K562 treated with DMSO at 1 percent for 48 hours (cell line): ENCODE data around the gene CCDC142. TPM values are rescaled to one million over a fixed set of nuclear protein-coding genes. Genes with fewer than 3 reads are reported as not detected.

Source experiments
- total RNA-seq: library from RNA; unstranded; fragments of 300-600 nt; gene quantifications from 2 replicates; pipeline ENCODE4 v1.2.3, GENCODE V29; 2022; ENCODE audit warnings: low replicate concordance; ENCODE audit errors: extremely low read depth

The CCDC142 gene
- total RNA-seq, 1 experiment from 2014 or later: not detected

Other genes starting within 250 kb of the CCDC142 start
- not detected in 2 replicates for gene SLC4A5, start 139.6 kb downstream of the CCDC142 start, total RNA-seq
- 86.7 TPM in 1 of 2 replicates, not detected in the other for gene DCTN1, start 102.7 kb downstream of the CCDC142 start, total RNA-seq
- gene C2orf81, start 61.4 kb downstream of the CCDC142 start, total RNA-seq: not detected in 2 replicates
- not detected in 2 replicates for gene WDR54, start 61.3 kb downstream of the CCDC142 start, total RNA-seq
- not detected in 2 replicates for gene RTKN, start 41.1 kb downstream of the CCDC142 start, total RNA-seq
- not detected in 2 replicates for gene INO80B, start 27.9 kb downstream of the CCDC142 start, total RNA-seq
- gene WBP1, start 24.6 kb downstream of the CCDC142 start, total RNA-seq: not detected in 2 replicates
- 308 TPM in 1 of 2 replicates, not detected in the other for gene MOGS, start 17.6 kb downstream of the CCDC142 start, total RNA-seq
- not detected in 2 replicates for gene MRPL53, start 10.3 kb downstream of the CCDC142 start, total RNA-seq
- not detected in 2 replicates for gene TTC31, start 83 bp upstream of the CCDC142 start, total RNA-seq
- not detected in 2 replicates for gene LBX2, start 16.6 kb upstream of the CCDC142 start, total RNA-seq
- not detected in 2 replicates for gene PCGF1, start 24.7 kb upstream of the CCDC142 start, total RNA-seq
- not detected in 2 replicates for gene TLX2, start 31.5 kb upstream of the CCDC142 start, total RNA-seq
- not detected in 2 replicates for gene DQX1, start 43.2 kb upstream of the CCDC142 start, total RNA-seq
- not detected in 2 replicates for gene AUP1, start 46.7 kb upstream of the CCDC142 start, total RNA-seq
- not detected in 2 replicates for gene HTRA2, start 46.9 kb upstream of the CCDC142 start, total RNA-seq
- not detected in 2 replicates for gene LOXL3, start 70.9 kb upstream of the CCDC142 start, total RNA-seq
- not detected in 2 replicates for gene DOK1, start 71.7 kb upstream of the CCDC142 start, total RNA-seq
- not detected in 2 replicates for gene M1AP, start 165.3 kb upstream of the CCDC142 start, total RNA-seq
- gene SEMA4F, start 171.2 kb upstream of the CCDC142 start, total RNA-seq: not detected in 2 replicates